Hepatocyte (in vitro differentiated cells): ENCODE results near the gene ARMH4.

Experiments used
- CTCF ChIP-seq: fragments of 200-600 bp; sonication (generic); IDR thresholded peaks from 2 replicates; pipeline ENCODE4 v1.5.1; 2016; ENCODE audit warnings: antibody characterized with exemption, mild to moderate bottlenecking; ENCODE audit not compliant: poor library complexity
- EZH2phosphoT487 ChIP-seq: fragments of 200-600 bp; sonication (generic); IDR thresholded peaks from one replicate; pipeline ENCODE4 v1.6.1; 2018; ENCODE audit warnings: antibody characterized with exemption, mild to moderate bottlenecking, low read depth, moderate library complexity; ENCODE audit not compliant: unreplicated experiment, severe bottlenecking

GRCh38 chr14:58128416-58128815 is 23.6 kb downstream of the ARMH4 start:
- TF ChIP-seq CTCF: no peak
- no peak for TF ChIP-seq EZH2phosphoT487
